Activated T-cell treated with anti-CD3 and anti-CD28 coated beads, Interleukin-2, amount 50 U/mL, for 24 hours (primary cell): ENCODE results near the gene EHD3.
A peak's percentile ranks its signal among the peaks of the same experiment; 100 is the strongest.

Experiments used
- DNase-seq: peaks from one replicate; pipeline ENCODE4 v3.0.0-alpha.2; 2020
- H3K27ac Mint-ChIP-seq: 2 replicates; pipeline ENCODE4 v1.8.0; 2020; ENCODE audit warnings: mild to moderate bottlenecking, mixed read lengths
- H3K27me3 Mint-ChIP-seq: 2 replicates; pipeline ENCODE4 v1.8.0; 2020; ENCODE audit warnings: mixed read lengths
- H3K36me3 Mint-ChIP-seq: 2 replicates; pipeline ENCODE4 v1.8.0; 2020; ENCODE audit warnings: low read depth, mixed read lengths
- H3K4me1 Mint-ChIP-seq: 2 replicates; pipeline ENCODE4 v1.8.0; 2020; ENCODE audit warnings: low read depth, mixed read lengths
- H3K4me3 Mint-ChIP-seq: 2 replicates; pipeline ENCODE4 v1.8.0; 2020; ENCODE audit warnings: mild to moderate bottlenecking, moderate library complexity, mixed read lengths
- H3K9me3 Mint-ChIP-seq: 2 replicates; pipeline ENCODE4 v1.8.0; 2020; ENCODE audit warnings: mixed read lengths

The EHD3 gene

DNA sequence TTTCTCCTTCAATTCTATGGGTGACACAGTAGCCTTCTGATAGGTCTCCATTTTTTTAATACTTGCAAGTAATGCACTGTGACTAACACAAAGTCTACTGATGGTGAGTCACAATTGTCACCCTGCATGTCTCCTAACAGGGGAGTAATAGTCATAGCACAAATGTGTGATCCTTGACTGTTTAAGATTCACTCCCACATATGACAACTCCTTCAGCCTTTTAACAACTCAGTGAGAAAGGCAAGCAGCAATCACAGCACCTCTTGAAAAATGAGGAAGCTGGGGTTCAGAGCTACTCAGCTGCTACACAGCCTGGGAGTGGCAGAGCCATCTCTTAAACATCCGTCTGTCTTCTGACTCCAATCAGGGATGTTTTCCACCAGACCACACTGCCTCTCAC is 63.8 kb downstream of the EHD3 start:
- Mint-ChIP-seq H3K27me3 (no peaks in the 10 kb centered on the region), H3K9me3 (no peaks in the 10 kb centered on the region), H3K4me1 (peaks cover 8% of the 10 kb centered on the region), H3K27ac (no peak overlapping the region), H3K4me3 (no peak overlapping the region), H3K36me3 (no peaks in the 10 kb centered on the region)
- DNase-seq, result no peak

DNA sequence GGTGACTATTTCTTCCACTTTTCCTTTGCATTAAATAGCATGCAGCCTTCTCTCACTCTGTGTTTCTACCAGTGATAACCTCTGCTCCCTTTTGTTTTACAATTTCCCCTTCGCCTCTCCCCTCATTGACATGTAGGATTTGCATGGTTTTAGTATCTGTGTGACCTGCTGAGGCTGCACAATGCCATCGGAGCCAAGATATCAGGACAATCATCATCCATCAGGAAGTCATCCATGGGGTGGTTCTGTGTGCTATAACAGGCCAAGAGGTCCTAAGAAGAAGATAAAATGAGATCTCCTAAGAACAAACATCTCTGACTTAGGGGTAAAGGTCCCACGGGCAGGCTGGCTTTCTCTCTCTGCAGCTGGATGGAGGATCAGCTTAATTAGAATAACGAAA is 65.6 kb downstream of the EHD3 start:
- Mint-ChIP-seq H3K27ac (no peak overlapping the region), H3K4me3 (no peak overlapping the region), H3K36me3 (no peaks in the 10 kb centered on the region)

DNA sequence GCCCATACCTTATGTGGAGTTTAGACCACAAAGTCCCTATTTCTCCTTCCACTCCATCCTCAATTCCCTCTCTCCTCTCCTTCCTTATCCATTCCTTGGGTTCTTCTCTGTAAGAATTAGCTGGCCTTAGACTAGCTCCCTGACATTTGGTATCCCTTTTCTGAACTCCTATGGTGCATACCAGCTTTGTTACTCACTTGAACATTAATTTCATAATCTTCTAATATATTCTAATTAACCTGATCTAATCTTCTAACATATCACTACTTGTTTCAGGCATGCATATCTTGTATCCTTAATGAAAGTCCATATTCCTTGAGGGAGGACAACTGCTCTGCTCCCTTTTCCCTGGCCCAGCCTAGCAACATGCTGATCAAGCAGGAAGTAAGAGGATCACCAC is 66.4 kb downstream of the EHD3 start:
- no peaks in the 10 kb centered on the region for H3K36me3 Mint-ChIP-seq
- DNase-seq, result no peak
- H3K9me3 Mint-ChIP-seq, result no peaks in the 10 kb centered on the region
- no peak overlapping the region for H3K27ac Mint-ChIP-seq
- H3K4me3 Mint-ChIP-seq, result no peak overlapping the region
- H3K4me1 Mint-ChIP-seq, result peaks cover 4% of the 10 kb centered on the region
- H3K27me3 Mint-ChIP-seq, result no peaks in the 10 kb centered on the region

More for the DNA sequence above, 65.6 kb downstream of the EHD3 start:
- H3K4me1 Mint-ChIP-seq, result peaks cover 4% of the 10 kb centered on the region
- no peaks in the 10 kb centered on the region for H3K9me3 Mint-ChIP-seq
- no peaks in the 10 kb centered on the region for H3K27me3 Mint-ChIP-seq
- no peak for DNase-seq

DNA sequence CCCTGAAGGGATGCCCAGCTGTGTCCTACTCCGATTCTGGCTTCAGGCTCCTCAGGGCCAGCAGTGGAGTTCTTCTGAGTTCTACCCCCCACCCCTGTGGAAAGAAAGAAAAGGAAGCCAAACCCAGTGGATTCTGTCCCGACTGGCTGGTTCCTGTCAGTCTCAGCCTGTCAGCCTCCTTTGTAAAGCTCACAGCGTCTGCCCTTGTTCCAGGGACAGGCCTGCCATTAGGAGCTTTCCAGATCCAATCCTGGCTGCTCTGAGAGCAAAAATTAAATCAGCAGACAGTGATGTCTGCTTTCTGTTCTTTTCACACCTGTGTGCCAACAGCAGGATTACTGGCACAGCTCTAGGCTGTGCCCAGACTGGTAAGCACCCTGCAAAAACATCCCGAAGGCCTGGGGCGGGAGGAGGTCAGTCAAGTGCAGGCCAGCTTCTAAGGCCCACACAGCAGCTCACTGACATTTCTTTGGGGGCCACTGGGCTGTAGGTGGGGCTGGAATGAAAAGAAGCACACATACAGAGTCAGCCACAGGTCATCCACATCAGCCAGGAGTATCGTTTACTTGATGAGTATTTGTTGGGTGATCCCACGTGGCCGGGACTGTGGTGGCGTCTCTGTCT is 69.1 kb downstream of the EHD3 start:
- Mint-ChIP-seq H3K27me3 (peaks cover 9% of the 10 kb centered on the region), H3K9me3 (no peaks in the 10 kb centered on the region), H3K27ac (no peak overlapping the region), H3K4me3 (no peak overlapping the region), H3K4me1 (no peaks in the 10 kb centered on the region), H3K36me3 (no peaks in the 10 kb centered on the region)
- no peak for DNase-seq

DNA sequence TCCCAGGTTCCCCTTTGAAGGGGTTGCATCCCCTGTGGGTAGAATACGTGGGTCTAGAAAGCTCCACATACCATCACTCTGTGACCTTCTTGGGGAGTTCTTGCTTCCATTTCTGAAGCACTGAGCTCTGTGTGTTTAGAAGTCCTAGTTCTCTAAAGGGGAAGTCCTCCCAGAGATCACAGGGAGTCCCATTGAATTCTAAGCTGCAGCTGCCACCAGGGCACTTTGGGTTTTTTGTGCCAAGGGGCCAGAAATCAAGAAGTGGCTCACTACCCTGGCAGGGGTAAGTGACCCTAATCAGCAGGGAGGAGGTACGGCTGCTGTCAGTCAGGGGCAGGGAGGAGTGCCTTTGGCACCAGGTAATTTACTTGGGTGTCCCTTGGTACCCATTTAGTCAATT is 70.9 kb downstream of the EHD3 start:
- DNase-seq, result no peak
- H3K4me1 Mint-ChIP-seq, result no peaks in the 10 kb centered on the region

DNA sequence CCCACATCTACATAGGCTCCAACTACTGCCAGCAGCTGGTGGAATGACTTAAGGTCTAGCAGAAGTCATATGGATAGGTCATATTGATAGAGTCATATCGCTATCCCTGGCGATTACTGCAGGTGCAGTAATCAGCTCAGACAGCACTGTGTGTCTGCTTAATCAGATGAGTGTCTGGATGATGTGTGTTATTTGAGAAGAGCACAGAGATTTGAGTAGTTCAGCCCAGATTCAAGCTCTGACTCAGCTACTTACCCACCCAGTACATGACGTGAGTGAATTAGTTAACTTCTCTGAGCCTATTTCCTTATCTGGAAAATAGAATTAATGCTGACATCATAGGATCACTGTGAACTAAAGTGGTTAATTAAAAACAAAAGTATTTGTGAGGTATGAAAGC is 78.9 kb downstream of the EHD3 start:
- H3K9me3 Mint-ChIP-seq, result peaks cover 8% of the 10 kb centered on the region
- H3K4me3 Mint-ChIP-seq, result no peak overlapping the region
- DNase-seq, result no peak
- no peak overlapping the region for H3K27ac Mint-ChIP-seq
- H3K4me1 Mint-ChIP-seq, result peaks cover 10% of the 10 kb centered on the region
- H3K36me3 Mint-ChIP-seq, result no peaks in the 10 kb centered on the region
- peaks cover 18% of the 10 kb centered on the region for H3K27me3 Mint-ChIP-seq

More for the DNA sequence above, 70.9 kb downstream of the EHD3 start:
- peaks cover 9% of the 10 kb centered on the region for H3K27me3 Mint-ChIP-seq
- H3K36me3 Mint-ChIP-seq, result no peaks in the 10 kb centered on the region
- peaks cover 3% of the 10 kb centered on the region for H3K9me3 Mint-ChIP-seq
- H3K4me3 Mint-ChIP-seq, result no peak overlapping the region
- H3K27ac Mint-ChIP-seq, result no peak overlapping the region

DNA sequence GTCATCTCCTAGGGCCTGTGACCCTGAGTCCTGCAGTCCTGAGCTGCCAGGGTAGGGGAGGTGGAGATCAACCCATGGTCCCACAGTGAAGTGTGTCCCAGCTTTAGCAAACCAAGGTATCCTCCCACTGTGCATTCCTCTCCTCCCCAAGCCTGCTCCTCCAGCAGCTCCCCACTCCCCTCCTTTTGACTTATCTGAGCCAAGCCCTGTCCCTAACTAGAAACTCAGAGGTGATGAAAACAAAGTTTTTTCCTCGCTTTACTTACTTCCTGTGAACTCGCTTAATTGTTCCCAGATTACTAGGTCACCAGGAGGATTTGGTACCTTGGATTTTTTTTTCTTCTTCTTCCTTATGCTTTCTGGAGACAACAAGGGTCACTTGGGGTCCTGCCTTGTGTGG is 80.8 kb downstream of the EHD3 start:
- peaks cover 18% of the 10 kb centered on the region for H3K27me3 Mint-ChIP-seq
- H3K4me1 Mint-ChIP-seq, result peaks cover 28% of the 10 kb centered on the region
- H3K36me3 Mint-ChIP-seq, result no peaks in the 10 kb centered on the region
- no peak overlapping the region for H3K27ac Mint-ChIP-seq
- no peak overlapping the region for H3K4me3 Mint-ChIP-seq
- peaks cover 5% of the 10 kb centered on the region for H3K9me3 Mint-ChIP-seq
- no peak for DNase-seq

DNA sequence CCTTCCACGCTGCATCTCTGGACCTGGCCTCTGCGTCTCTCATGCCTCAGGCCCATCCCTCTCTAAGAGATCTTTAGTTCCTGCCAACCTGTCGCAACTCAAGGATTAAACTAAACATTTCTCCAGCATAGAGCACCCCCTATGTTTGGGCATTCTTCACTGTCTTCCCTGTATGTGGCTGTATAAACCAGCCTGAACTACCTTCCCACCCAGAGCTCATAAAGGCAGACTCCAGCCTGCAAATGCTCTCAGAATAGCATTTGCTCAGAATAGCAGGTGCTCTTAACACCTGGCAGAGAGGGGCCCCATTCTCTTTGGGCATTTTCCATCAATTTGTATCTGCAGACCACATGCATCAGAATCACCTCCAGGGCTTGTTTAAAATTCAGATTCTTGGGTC is 83.4 kb downstream of the EHD3 start:
- no peaks in the 10 kb centered on the region for H3K27me3 Mint-ChIP-seq
- H3K4me1 Mint-ChIP-seq, result peaks cover 36% of the 10 kb centered on the region
- H3K36me3 Mint-ChIP-seq, result no peaks in the 10 kb centered on the region
- H3K9me3 Mint-ChIP-seq, result no peaks in the 10 kb centered on the region
- no peak overlapping the region for H3K27ac Mint-ChIP-seq
- no peak overlapping the region for H3K4me3 Mint-ChIP-seq
- no peak for DNase-seq

DNA sequence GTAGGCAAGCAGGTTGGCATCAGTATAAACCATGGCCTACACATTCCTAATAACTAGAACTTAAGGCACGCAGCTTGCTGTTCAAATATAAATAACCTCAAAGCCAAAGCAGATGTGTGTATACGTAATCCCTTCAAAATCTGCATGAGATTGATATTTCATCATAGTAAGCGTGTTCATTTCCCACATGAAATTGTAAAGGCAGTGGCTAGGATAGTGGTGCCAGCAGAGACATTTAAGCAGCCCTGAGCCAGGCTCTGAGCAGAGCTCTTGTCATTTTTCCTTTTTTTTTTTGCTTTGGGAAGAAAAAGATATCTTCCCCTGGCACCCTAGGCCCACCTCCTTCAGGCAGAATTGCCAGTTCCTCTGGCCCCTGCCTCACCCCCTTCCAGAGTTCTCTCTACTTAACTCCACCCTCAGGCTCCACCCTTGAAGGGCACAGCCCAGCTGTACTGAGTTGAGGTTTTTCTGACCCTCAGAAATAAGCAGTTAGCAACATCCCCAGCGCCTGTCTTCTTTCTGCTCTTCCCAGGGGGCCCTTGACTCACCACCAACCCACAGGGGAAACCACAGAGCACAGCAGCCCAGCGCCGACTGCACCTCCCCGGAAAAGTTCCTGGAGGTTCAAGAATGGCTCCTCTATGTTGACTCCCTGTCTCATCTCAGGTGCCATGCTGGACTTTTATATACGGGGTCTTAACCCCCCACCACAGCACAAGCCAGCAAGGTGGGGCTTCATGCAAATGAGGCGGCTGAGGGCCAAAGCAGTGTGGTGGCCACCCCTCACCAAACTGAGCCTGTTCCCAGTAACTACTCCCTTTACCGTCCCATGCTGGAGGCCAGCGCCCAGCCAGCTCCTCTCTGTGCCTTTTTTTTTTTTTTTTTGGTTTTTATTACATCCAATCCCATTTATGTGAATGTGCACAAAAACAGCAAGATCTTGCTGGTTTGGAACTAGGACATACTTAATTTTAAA is 84.7 kb downstream of the EHD3 start:
- Mint-ChIP-seq H3K36me3 (no peaks in the 10 kb centered on the region), H3K27ac (peak overlapping the region; percentile 66), H3K27me3 (no peaks in the 10 kb centered on the region), H3K4me3 (no peak overlapping the region), H3K9me3 (no peaks in the 10 kb centered on the region), H3K4me1 (peaks cover 48% of the 10 kb centered on the region)
- peak; percentile 47 for DNase-seq
